WTC11 (cell line): Measurements from ENCODE around the gene SMG1. TPM values are rescaled to one million over a fixed set of nuclear protein-coding genes. Genes with fewer than 3 reads are reported as not detected.
"Not testable (repeated sequence)": the region's sequence is repeated elsewhere in the genome, so short reads cannot be mapped to it uniquely, and the experiment has no call there.

ENCODE experiments used
- ATAC-seq: fragments of 200-7000 bp; cut with Tn5 transposase; 2 replicates; pipeline ENCODE4 v1.10.0; 2021; ENCODE audit warnings: mild to moderate bottlenecking, moderate library complexity
- Bru-seq: library from RNA; stranded (reverse); fragments of 400-500 nt; gene quantifications from one replicate; lab custom pipeline; 2021; lab: Mats Ljungman, UMichigan
- CTCF ChIA-PET: fragments of 300-600 bp; sonication (Branson Sonifier 250); formaldehyde crosslinking; loops from one replicate; lab custom pipeline; 2021; ENCODE audit warnings: antibody characterized with exemption; lab: Charles Lee
- POLR2A ChIA-PET: fragments of 350-600 bp; sonication (Branson Sonifier 250); formaldehyde crosslinking; loops from one replicate; lab custom pipeline; 2021; ENCODE audit warnings: antibody characterized with exemption; lab: Charles Lee
- DNase-seq: peaks from one replicate; pipeline ENCODE4 v3.0.0; 2021; ENCODE audit warnings: low spot score
- H3K27ac Mint-ChIP-seq: 2 replicates; pipeline ENCODE4 v1.8.0; 2021; ENCODE audit warnings: mixed read lengths
- H3K27me3 Mint-ChIP-seq: 2 replicates; pipeline ENCODE4 v1.8.0; 2021; ENCODE audit warnings: low read depth, mild to moderate bottlenecking, moderate library complexity, mixed read lengths
- H3K36me3 Mint-ChIP-seq: 2 replicates; pipeline ENCODE4 v1.8.0; 2021; ENCODE audit warnings: mixed read lengths
- H3K4me1 Mint-ChIP-seq: 2 replicates; pipeline ENCODE4 v1.8.0; 2022; ENCODE audit warnings: mixed read lengths
- H3K4me3 Mint-ChIP-seq: 2 replicates; pipeline ENCODE4 v1.8.0; 2021; ENCODE audit warnings: mild to moderate bottlenecking, moderate library complexity, mixed read lengths
- H3K9me3 Mint-ChIP-seq: 2 replicates; pipeline ENCODE4 v1.8.0; 2021; ENCODE audit warnings: mixed read lengths
- ELF4 ChIP-seq: sonication (generic); formaldehyde crosslinking; IDR thresholded peaks from 2 replicates; pipeline ENCODE4 v1.8.1; 2022; ENCODE audit warnings: low read depth, mild to moderate bottlenecking, moderate library complexity, missing genetic modification reagents
- ETV6 ChIP-seq: sonication (generic); formaldehyde crosslinking; IDR thresholded peaks from 2 replicates; pipeline ENCODE4 v1.8.1; 2022; ENCODE audit warnings: mild to moderate bottlenecking, missing genetic modification reagents
- FOXK1 ChIP-seq: sonication (generic); formaldehyde crosslinking; IDR thresholded peaks from 2 replicates; pipeline ENCODE4 v1.8.0; 2022; ENCODE audit warnings: mild to moderate bottlenecking, moderate library complexity, missing genetic modification reagents
- GABPB1 ChIP-seq: sonication (generic); formaldehyde crosslinking; IDR thresholded peaks from 2 replicates; pipeline ENCODE4 v1.8.1; 2023; ENCODE audit warnings: mild to moderate bottlenecking, missing genetic modification reagents
- KAT7 ChIP-seq: sonication (generic); formaldehyde crosslinking; IDR thresholded peaks from 2 replicates; pipeline ENCODE4 v1.8.1; 2023; ENCODE audit warnings: missing genetic modification reagents, mild to moderate bottlenecking, borderline replicate concordance
- MYBL2 ChIP-seq: sonication (generic); formaldehyde crosslinking; IDR thresholded peaks from 2 replicates; pipeline ENCODE4 v1.8.1; 2023; ENCODE audit warnings: mild to moderate bottlenecking, moderate library complexity, missing genetic modification reagents
- NFYB ChIP-seq: sonication (generic); formaldehyde crosslinking; conservative IDR thresholded peaks from 2 replicates; pipeline ENCODE4 v1.8.0; 2022; ENCODE audit warnings: low read depth, missing genetic modification reagents
- SP1 ChIP-seq: sonication (generic); formaldehyde crosslinking; conservative IDR thresholded peaks from 2 replicates; pipeline ENCODE4 v1.8.1; 2022; ENCODE audit warnings: missing genetic modification reagents
- TEAD1 ChIP-seq: sonication (generic); formaldehyde crosslinking; IDR thresholded peaks from 2 replicates; pipeline ENCODE4 v1.8.0; 2022; ENCODE audit warnings: mild to moderate bottlenecking, missing genetic modification reagents
- TP53 ChIP-seq: sonication (generic); formaldehyde crosslinking; IDR thresholded peaks from 2 replicates; pipeline ENCODE4 v1.8.1; 2023; ENCODE audit warnings: mild to moderate bottlenecking, missing genetic modification reagents
- ZNF263 ChIP-seq: sonication (generic); formaldehyde crosslinking; IDR thresholded peaks from 2 replicates; pipeline ENCODE4 v1.8.1; 2022; ENCODE audit warnings: low read depth, mild to moderate bottlenecking, moderate library complexity, missing genetic modification reagents
- long read RNA-seq, 3 experiments: library from RNA in 1 of 3; library from capped mRNA in 1 of 3; library from polyadenylated mRNA in 1 of 3; unstranded in 2 of 3; stranded (forward) in 1 of 3; transcript quantifications; one replicate each; pipeline ENCODE4 v2.0.0, GENCODE V29; 2021
- total RNA-seq: library from RNA; stranded (reverse); gene quantifications from 3 replicates; pipeline ENCODE4 v1.2.3, GENCODE V29; 2021
- TF ChIP-seq, protein P1 (sequence below): sonication (generic); formaldehyde crosslinking; IDR thresholded peaks from 2 replicates; pipeline ENCODE4 v1.8.0; 2022; ENCODE audit warnings: mild to moderate bottlenecking, missing genetic modification reagents
- TF ChIP-seq, protein P2 (sequence below): sonication (generic); formaldehyde crosslinking; IDR thresholded peaks from 2 replicates; pipeline ENCODE4 v1.8.0; 2022; ENCODE audit warnings: mild to moderate bottlenecking, missing genetic modification reagents
- TF ChIP-seq, protein P3 (sequence below): sonication (generic); formaldehyde crosslinking; IDR thresholded peaks from 2 replicates; pipeline ENCODE4 v1.8.0; 2022; ENCODE audit warnings: mild to moderate bottlenecking, missing genetic modification reagents
- TF ChIP-seq, protein P4 (sequence below): sonication (generic); formaldehyde crosslinking; IDR thresholded peaks from 2 replicates; pipeline ENCODE4 v1.8.1; 2023; ENCODE audit warnings: mild to moderate bottlenecking, missing genetic modification reagents, moderate library complexity
- TF ChIP-seq, protein P5 (sequence below): sonication (generic); formaldehyde crosslinking; IDR thresholded peaks from 2 replicates; pipeline ENCODE4 v1.8.1; 2023; ENCODE audit warnings: mild to moderate bottlenecking, moderate library complexity, missing genetic modification reagents
- TF ChIP-seq, protein P6 (sequence below): sonication (generic); formaldehyde crosslinking; IDR thresholded peaks from 2 replicates; pipeline ENCODE4 v1.8.1; 2022; ENCODE audit warnings: mild to moderate bottlenecking, moderate library complexity, missing genetic modification reagents
- TF ChIP-seq, protein P7 (sequence below): sonication (generic); formaldehyde crosslinking; IDR thresholded peaks from 2 replicates; pipeline ENCODE4 v1.8.1; 2023; ENCODE audit warnings: mild to moderate bottlenecking, missing genetic modification reagents

SMG1 gene
- total RNA-seq = 67.3 to 80.8 TPM (median 72.2 TPM) in 3 replicates
- percentile 88 among the genes with signal in this experiment for Bru-seq, nascent RNA
- long read RNA-seq, experiment 1, partial matches to known transcripts = 60 of 120 reads
- long read RNA-seq, experiment 1, other reads (novel, unspliced or antisense) = 60 of 120 reads
- long read RNA-seq, experiment 2, partial matches to known transcripts = 9 of 66 reads
- long read RNA-seq, experiment 2, other reads (novel, unspliced or antisense) = 57 of 66 reads
- long read RNA-seq, experiment 3 = 0 reads

DNA sequence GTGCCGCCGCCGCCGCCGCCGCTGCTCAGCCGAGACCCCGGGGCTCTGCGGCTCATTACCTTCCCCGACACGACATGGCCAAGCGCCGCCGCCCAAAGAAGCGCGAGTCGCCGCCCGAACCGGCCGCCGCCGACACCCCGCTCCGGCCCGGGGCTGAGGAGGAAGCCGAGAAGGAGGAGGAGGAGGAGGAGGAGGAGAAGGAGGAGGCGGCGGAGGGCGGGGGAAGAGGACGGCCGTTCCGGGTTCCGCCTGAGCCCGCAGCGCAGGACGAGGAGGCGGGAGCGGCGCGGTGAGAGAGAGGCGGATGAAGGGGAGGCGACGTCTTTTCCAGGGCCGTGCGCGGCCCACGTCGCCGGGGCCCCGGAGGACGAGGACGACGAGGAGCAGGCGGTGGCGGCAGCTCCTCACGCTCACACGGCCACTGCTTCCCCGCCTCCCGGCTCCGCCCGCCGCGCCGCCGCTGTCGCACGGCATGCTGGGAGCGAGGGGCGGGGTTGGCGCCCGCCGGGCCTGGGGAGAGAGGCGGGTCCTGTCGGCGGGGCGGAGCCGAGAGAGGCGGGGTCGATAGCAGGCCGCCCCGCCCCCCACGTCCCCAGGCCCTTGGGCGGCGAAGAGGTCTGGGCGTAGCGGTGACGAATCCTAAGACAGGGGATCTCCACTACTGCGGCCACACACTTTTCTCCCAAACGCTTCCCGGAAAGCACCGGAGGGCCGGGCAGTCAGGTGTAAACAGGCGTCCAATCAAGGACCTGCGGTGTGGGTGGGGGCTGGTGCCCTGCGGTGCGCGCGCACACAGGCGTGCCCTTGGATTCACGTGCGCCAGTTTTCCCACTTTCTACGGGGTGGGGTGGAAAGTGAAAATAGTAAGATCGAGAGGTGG, at the start of gene SMG1:
Gene SMG1 (minus strand): TSS at position 423 of the 880 bp plus-strand sequence. CDS start 367 bp downstream, at position 56.
- peak; percentile 74; the same call in 1 of the 2 replicates for TF ChIP-seq KAT7 (CRISPR knock-in tag)
- TF ChIP-seq GABPB1 (CRISPR knock-in tag) = peak; percentile 80
- peak; percentile 76; the same call in 1 of the 2 replicates for TF ChIP-seq ELF4 (CRISPR knock-in tag)
- TF ChIP-seq, protein P1, sequence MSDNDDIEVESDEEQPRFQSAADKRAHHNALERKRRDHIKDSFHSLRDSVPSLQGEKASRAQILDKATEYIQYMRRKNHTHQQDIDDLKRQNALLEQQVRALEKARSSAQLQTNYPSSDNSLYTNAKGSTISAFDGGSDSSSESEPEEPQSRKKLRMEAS (CRISPR knock-in tag) = peak; percentile 90
- TF ChIP-seq SP1 (CRISPR knock-in tag) = peak; percentile 82
- TF ChIP-seq, protein P2, sequence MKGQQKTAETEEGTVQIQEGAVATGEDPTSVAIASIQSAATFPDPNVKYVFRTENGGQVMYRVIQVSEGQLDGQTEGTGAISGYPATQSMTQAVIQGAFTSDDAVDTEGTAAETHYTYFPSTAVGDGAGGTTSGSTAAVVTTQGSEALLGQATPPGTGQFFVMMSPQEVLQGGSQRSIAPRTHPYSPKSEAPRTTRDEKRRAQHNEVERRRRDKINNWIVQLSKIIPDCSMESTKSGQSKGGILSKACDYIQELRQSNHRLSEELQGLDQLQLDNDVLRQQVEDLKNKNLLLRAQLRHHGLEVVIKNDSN = peak; percentile 83; the same call in 1 of the 2 replicates
- peak; percentile 33; the same call in 1 of the 2 replicates for TF ChIP-seq MYBL2 (CRISPR knock-in tag)
- TF ChIP-seq ETV6 = 0 out of 2 replicates have a peak, but pooled peaks have one; percentile 14
- TF ChIP-seq TEAD1 (CRISPR knock-in tag) = peak; percentile 18; the same call in 1 of the 2 replicates
- peak; percentile 56; the same call in 1 of the 2 replicates for TF ChIP-seq FOXK1 (CRISPR knock-in tag)
- TF ChIP-seq, protein P3, sequence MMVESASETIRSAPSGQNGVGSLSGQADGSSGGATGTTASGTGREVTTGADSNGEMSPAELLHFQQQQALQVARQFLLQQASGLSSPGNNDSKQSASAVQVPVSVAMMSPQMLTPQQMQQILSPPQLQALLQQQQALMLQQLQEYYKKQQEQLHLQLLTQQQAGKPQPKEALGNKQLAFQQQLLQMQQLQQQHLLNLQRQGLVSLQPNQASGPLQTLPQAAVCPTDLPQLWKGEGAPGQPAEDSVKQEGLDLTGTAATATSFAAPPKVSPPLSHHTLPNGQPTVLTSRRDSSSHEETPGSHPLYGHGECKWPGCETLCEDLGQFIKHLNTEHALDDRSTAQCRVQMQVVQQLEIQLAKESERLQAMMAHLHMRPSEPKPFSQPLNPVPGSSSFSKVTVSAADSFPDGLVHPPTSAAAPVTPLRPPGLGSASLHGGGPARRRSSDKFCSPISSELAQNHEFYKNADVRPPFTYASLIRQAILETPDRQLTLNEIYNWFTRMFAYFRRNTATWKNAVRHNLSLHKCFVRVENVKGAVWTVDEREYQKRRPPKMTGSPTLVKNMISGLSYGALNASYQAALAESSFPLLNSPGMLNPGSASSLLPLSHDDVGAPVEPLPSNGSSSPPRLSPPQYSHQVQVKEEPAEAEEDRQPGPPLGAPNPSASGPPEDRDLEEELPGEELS = peak; percentile 46
- TF ChIP-seq TP53 (CRISPR knock-in tag) = 0 out of 2 replicates have a peak, but pooled peaks have one; percentile 28
- TF ChIP-seq ZNF263 = peak; percentile 95
- peak; percentile 82 for TF ChIP-seq NFYB (CRISPR knock-in tag)
- TF ChIP-seq, protein P4, sequence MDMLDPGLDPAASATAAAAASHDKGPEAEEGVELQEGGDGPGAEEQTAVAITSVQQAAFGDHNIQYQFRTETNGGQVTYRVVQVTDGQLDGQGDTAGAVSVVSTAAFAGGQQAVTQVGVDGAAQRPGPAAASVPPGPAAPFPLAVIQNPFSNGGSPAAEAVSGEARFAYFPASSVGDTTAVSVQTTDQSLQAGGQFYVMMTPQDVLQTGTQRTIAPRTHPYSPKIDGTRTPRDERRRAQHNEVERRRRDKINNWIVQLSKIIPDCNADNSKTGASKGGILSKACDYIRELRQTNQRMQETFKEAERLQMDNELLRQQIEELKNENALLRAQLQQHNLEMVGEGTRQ (CRISPR knock-in tag) = peak; percentile 83
- TF ChIP-seq, protein P5, sequence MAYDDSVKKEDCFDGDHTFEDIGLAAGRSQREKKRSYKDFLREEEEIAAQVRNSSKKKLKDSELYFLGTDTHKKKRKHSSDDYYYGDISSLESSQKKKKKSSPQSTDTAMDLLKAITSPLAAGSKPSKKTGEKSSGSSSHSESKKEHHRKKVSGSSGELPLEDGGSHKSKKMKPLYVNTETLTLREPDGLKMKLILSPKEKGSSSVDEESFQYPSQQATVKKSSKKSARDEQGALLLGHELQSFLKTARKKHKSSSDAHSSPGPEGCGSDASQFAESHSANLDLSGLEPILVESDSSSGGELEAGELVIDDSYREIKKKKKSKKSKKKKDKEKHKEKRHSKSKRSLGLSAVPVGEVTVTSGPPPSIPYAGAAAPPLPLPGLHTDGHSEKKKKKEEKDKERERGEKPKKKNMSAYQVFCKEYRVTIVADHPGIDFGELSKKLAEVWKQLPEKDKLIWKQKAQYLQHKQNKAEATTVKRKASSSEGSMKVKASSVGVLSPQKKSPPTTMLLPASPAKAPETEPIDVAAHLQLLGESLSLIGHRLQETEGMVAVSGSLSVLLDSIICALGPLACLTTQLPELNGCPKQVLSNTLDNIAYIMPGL (CRISPR knock-in tag) = peak; percentile 53; the same call in 1 of the 2 replicates
- TF ChIP-seq, protein P6, sequence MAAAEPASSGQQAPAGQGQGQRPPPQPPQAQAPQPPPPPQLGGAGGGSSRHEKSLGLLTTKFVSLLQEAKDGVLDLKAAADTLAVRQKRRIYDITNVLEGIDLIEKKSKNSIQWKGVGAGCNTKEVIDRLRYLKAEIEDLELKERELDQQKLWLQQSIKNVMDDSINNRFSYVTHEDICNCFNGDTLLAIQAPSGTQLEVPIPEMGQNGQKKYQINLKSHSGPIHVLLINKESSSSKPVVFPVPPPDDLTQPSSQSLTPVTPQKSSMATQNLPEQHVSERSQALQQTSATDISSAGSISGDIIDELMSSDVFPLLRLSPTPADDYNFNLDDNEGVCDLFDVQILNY (CRISPR knock-in tag) = peak; percentile 34; the same call in 1 of the 2 replicates
- TF ChIP-seq, protein P7, sequence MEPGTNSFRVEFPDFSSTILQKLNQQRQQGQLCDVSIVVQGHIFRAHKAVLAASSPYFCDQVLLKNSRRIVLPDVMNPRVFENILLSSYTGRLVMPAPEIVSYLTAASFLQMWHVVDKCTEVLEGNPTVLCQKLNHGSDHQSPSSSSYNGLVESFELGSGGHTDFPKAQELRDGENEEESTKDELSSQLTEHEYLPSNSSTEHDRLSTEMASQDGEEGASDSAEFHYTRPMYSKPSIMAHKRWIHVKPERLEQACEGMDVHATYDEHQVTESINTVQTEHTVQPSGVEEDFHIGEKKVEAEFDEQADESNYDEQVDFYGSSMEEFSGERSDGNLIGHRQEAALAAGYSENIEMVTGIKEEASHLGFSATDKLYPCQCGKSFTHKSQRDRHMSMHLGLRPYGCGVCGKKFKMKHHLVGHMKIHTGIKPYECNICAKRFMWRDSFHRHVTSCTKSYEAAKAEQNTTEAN (CRISPR knock-in tag) = 0 out of 2 replicates have a peak, but pooled peaks have one; percentile 18
- Mint-ChIP-seq H3K4me3 (peak within 1 kb of the TSS; percentile 94), H3K27ac (peak within 1 kb of the TSS; percentile 99), H3K4me1 (peaks cover 21% of the 10 kb centered on the region)
- ATAC-seq (peak; percentile 94), DNase-seq (peak; percentile 92)
- not testable (repeated sequence) for H3K9me3 Mint-ChIP-seq, H3K36me3 Mint-ChIP-seq, H3K27me3 Mint-ChIP-seq
- ChIA-PET CTCF (interaction anchor here (1.6 kb wide), 1 partner anchor 125 kb away, joined by 4 read pairs; the partner anchor contains the start of gene ARL6IP1), POLR2A (interaction anchor here (0.7 to 1.1 kb wide), 2 partner anchors 11 to 125 kb away, joined by 3 read pairs; no protein-coding TSS in a partner anchor)
